HepG2 (cell line): Measurements from ENCODE around the gene IL27RA. TPM values are rescaled to one million over a fixed set of nuclear protein-coding genes. Genes with fewer than 3 reads are reported as not detected.
A peak's percentile ranks its signal among the peaks of the same experiment; 100 is the strongest.

Experiments used
- E2F5 ChIP-seq: sonication (generic); formaldehyde crosslinking; conservative IDR thresholded peaks from 2 replicates; pipeline ENCODE4 v1.4.0; 2020; ENCODE audit warnings: missing genetic modification reagents
- GLMP ChIP-seq: sonication (generic); formaldehyde crosslinking; IDR thresholded peaks from 2 replicates; pipeline ENCODE4 v1.9.0; 2021; ENCODE audit warnings: missing genetic modification reagents, mild to moderate bottlenecking, borderline replicate concordance
- IRF9 ChIP-seq: sonication (generic); formaldehyde crosslinking; IDR thresholded peaks from 2 replicates; pipeline ENCODE4 v1.8.0; 2022; ENCODE audit warnings: missing genetic modification reagents, mild to moderate bottlenecking, borderline replicate concordance
- KAT8 ChIP-seq: IDR thresholded peaks from 2 replicates; pipeline ENCODE4 v1.6.1; 2016; ENCODE audit warnings: missing genetic modification reagents, missing compliant biosample characterization
- MYNN ChIP-seq: sonication (generic); formaldehyde crosslinking; IDR thresholded peaks from 2 replicates; pipeline ENCODE4 v1.4.0; 2020; ENCODE audit warnings: mild to moderate bottlenecking, low read depth, missing genetic modification reagents
- NAIF1 ChIP-seq: sonication (generic); formaldehyde crosslinking; IDR thresholded peaks from 2 replicates; pipeline ENCODE4 v1.5.0; 2020; ENCODE audit warnings: mild to moderate bottlenecking, missing genetic modification reagents, borderline replicate concordance
- NBN ChIP-seq: fragments of 450-650 bp; conservative IDR thresholded peaks from 2 replicates; pipeline ENCODE4 v1.6.1; 2017
- XRCC5 ChIP-seq: fragments of 200-400 bp; formaldehyde crosslinking; optimal IDR thresholded peaks from 2 replicates; pipeline ENCODE3; 2017; ENCODE audit warnings: mild to moderate bottlenecking, low read length
- ZBTB42 ChIP-seq: sonication (generic); formaldehyde crosslinking; IDR thresholded peaks from 2 replicates; pipeline ENCODE4 v1.5.0; 2020; ENCODE audit warnings: mild to moderate bottlenecking, missing genetic modification reagents
- ZNF446 ChIP-seq: sonication (generic); formaldehyde crosslinking; IDR thresholded peaks from 2 replicates; pipeline ENCODE4 v1.5.0; 2020; ENCODE audit warnings: mild to moderate bottlenecking, missing genetic modification reagents
- ZNF484 ChIP-seq: sonication (generic); formaldehyde crosslinking; IDR thresholded peaks from 2 replicates; pipeline ENCODE4 v1.5.1; 2020; ENCODE audit warnings: mild to moderate bottlenecking, low read depth, missing genetic modification reagents, borderline replicate concordance
- ZSCAN21 ChIP-seq: sonication (generic); formaldehyde crosslinking; IDR thresholded peaks from 2 replicates; pipeline ENCODE4 v1.8.0; 2022; ENCODE audit warnings: mild to moderate bottlenecking, missing genetic modification reagents, moderate library complexity, borderline replicate concordance
- ZSCAN30 ChIP-seq: sonication (generic); formaldehyde crosslinking; IDR thresholded peaks from 2 replicates; pipeline ENCODE4 v1.5.0; 2020; ENCODE audit warnings: mild to moderate bottlenecking, missing genetic modification reagents
- polyA plus RNA-seq, 8 experiments: library from polyadenylated mRNA; depleted of rRNA in 3 of 8; stranded (reverse) in 7 of 8; unstranded in 1 of 8; fragments of >200 nt; fragmentation: Illumina TruSeq in 4 of 8; extraction: Trizol in 4 of 8; gene quantifications; 2 replicates each; pipeline versions ENCODE4 v1.2.1 to v1.2.3, GENCODE V29; 2011 to 2016; ENCODE audit warnings: low read depth in 4 of 8, missing spikeins in 1 of 8, mixed read lengths in 1 of 8; ENCODE audit not compliant: insufficient read depth in 1 of 8
- total RNA-seq, 5 experiments: library from RNA; depleted of rRNA; stranded (reverse); fragments of >200 nt; fragmentation: Illumina TruSeq; extraction: Trizol; gene quantifications; 2 replicates each; pipeline ENCODE4 v1.2.3, GENCODE V29; 2016; ENCODE audit warnings: low read depth in 1 of 5
- TF ChIP-seq, protein P1 (sequence below): sonication (generic); formaldehyde crosslinking; conservative IDR thresholded peaks from 2 replicates; pipeline ENCODE4 v1.8.0; 2022; ENCODE audit warnings: missing genetic modification reagents
- TF ChIP-seq, protein P2 (sequence below): sonication (generic); formaldehyde crosslinking; IDR thresholded peaks from 2 replicates; pipeline ENCODE4 v1.4.0; 2020; ENCODE audit warnings: mild to moderate bottlenecking, low read depth, missing genetic modification reagents
- TF ChIP-seq, protein P3 (sequence below): sonication (generic); formaldehyde crosslinking; IDR thresholded peaks from 2 replicates; pipeline ENCODE4 v1.4.0; 2020; ENCODE audit warnings: missing genetic modification reagents, borderline replicate concordance

IL27RA gene
- total and polyA plus RNA-seq, 2 of the 13 experiments (the other 11 are each of a cell fraction or from before 2014, with no cell fraction given) = 3.5 to 8.1 TPM

- TF ChIP-seq ZSCAN21 (CRISPR knock-in tag) (peak; percentile 58; the same call in 1 of the 2 replicates), MYNN (CRISPR knock-in tag) (no peak), KAT8 (CRISPR knock-in tag) (peak; percentile 89), NAIF1 (CRISPR knock-in tag) (peak; percentile 84; the same call in 1 of the 2 replicates), ZSCAN30 (CRISPR knock-in tag) (no peak), ZNF484 (CRISPR knock-in tag) (no peak), NBN (no peak), XRCC5 (no peak), GLMP (CRISPR knock-in tag) (no peak), IRF9 (CRISPR knock-in tag) (peak; percentile 58; the same call in 1 of the 2 replicates), E2F5 (CRISPR knock-in tag) (no peak), ZBTB42 (CRISPR knock-in tag) (0 out of 2 replicates have a peak, but pooled peaks have one; percentile 15), ZNF446 (CRISPR knock-in tag) (no peak)
- TF ChIP-seq, protein P1, sequence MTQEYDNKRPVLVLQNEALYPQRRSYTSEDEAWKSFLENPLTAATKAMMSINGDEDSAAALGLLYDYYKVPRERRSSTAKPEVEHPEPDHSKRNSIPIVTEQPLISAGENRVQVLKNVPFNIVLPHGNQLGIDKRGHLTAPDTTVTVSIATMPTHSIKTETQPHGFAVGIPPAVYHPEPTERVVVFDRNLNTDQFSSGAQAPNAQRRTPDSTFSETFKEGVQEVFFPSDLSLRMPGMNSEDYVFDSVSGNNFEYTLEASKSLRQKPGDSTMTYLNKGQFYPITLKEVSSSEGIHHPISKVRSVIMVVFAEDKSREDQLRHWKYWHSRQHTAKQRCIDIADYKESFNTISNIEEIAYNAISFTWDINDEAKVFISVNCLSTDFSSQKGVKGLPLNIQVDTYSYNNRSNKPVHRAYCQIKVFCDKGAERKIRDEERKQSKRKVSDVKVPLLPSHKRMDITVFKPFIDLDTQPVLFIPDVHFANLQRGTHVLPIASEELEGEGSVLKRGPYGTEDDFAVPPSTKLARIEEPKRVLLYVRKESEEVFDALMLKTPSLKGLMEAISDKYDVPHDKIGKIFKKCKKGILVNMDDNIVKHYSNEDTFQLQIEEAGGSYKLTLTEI (CRISPR knock-in tag) = no peak
- TF ChIP-seq, protein P2, sequence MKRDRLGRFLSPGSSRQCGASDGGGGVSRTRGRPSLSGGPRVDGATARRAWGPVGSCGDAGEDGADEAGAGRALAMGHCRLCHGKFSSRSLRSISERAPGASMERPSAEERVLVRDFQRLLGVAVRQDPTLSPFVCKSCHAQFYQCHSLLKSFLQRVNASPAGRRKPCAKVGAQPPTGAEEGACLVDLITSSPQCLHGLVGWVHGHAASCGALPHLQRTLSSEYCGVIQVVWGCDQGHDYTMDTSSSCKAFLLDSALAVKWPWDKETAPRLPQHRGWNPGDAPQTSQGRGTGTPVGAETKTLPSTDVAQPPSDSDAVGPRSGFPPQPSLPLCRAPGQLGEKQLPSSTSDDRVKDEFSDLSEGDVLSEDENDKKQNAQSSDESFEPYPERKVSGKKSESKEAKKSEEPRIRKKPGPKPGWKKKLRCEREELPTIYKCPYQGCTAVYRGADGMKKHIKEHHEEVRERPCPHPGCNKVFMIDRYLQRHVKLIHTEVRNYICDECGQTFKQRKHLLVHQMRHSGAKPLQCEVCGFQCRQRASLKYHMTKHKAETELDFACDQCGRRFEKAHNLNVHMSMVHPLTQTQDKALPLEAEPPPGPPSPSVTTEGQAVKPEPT (CRISPR knock-in tag) = peak; percentile 34; the same call in 1 of the 2 replicates
- TF ChIP-seq, protein P3, sequence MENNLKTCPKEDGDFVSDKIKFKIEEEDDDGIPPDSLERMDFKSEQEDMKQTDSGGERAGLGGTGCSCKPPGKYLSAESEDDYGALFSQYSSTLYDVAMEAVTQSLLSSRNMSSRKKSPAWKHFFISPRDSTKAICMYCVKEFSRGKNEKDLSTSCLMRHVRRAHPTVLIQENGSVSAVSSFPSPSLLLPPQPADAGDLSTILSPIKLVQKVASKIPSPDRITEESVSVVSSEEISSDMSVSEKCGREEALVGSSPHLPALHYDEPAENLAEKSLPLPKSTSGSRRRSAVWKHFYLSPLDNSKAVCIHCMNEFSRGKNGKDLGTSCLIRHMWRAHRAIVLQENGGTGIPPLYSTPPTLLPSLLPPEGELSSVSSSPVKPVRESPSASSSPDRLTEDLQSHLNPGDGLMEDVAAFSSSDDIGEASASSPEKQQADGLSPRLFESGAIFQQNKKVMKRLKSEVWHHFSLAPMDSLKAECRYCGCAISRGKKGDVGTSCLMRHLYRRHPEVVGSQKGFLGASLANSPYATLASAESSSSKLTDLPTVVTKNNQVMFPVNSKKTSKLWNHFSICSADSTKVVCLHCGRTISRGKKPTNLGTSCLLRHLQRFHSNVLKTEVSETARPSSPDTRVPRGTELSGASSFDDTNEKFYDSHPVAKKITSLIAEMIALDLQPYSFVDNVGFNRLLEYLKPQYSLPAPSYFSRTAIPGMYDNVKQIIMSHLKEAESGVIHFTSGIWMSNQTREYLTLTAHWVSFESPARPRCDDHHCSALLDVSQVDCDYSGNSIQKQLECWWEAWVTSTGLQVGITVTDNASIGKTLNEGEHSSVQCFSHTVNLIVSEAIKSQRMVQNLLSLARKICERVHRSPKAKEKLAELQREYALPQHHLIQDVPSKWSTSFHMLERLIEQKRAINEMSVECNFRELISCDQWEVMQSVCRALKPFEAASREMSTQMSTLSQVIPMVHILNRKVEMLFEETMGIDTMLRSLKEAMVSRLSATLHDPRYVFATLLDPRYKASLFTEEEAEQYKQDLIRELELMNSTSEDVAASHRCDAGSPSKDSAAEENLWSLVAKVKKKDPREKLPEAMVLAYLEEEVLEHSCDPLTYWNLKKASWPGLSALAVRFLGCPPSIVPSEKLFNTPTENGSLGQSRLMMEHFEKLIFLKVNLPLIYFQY (CRISPR knock-in tag) = no peak; the same call in 1 of the 2 replicates
These were observed 49.6 kb downstream of the IL27RA start (continued) for GRCh38 chr19:14080887-14081796.
